ENCODE data around the gene MYOZ3.

MYOZ3 gene, protein sequence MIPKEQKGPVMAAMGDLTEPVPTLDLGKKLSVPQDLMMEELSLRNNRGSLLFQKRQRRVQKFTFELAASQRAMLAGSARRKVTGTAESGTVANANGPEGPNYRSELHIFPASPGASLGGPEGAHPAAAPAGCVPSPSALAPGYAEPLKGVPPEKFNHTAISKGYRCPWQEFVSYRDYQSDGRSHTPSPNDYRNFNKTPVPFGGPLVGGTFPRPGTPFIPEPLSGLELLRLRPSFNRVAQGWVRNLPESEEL

DNA sequence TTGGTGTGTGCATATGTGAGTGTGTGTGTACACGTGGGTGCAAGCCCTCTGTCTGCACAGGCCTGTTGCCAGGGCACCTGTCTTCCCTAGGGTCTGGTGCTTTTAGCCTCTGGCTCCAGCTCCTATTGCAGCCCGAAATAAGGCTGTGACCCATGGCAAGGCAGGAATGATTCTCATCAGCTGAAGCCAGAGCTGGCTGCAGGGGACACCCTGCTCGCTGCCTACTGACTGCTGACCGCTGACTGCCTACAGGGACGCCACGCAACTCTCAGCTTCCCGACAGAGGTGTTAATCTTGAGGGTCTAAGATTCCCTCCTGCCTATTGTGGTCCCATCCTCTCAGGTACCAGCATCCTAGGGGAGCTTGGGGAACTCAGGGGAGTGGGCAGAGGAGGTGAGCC is at the start of gene MYOZ3:
Gene MYOZ3 (plus strand): TSS at position 166 of the 400 bp plus-strand sequence. CDS start 1,691 bp downstream, outside the sequence.
- no peak for DNase-seq

DNA sequence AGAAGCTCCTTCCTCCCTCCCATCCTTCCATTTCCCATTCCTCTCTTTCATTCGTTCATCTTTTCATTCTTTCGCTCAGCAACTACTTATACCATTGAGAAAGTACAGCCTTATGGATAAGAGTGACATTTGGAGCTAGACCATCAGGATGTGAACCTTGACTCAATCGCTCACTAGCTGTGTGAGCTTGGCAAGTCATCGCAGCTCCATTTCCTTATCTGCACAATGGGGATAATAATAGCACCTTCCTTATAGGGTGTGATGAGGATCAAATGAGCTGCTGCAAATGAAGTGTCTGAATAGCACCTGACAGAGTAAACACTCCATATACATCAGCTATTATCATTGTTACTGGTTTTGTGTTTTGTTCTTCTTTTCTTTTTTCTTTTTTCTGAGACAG is 48.6 kb upstream of the MYOZ3 start:
- DNase-seq = no peak

DNA sequence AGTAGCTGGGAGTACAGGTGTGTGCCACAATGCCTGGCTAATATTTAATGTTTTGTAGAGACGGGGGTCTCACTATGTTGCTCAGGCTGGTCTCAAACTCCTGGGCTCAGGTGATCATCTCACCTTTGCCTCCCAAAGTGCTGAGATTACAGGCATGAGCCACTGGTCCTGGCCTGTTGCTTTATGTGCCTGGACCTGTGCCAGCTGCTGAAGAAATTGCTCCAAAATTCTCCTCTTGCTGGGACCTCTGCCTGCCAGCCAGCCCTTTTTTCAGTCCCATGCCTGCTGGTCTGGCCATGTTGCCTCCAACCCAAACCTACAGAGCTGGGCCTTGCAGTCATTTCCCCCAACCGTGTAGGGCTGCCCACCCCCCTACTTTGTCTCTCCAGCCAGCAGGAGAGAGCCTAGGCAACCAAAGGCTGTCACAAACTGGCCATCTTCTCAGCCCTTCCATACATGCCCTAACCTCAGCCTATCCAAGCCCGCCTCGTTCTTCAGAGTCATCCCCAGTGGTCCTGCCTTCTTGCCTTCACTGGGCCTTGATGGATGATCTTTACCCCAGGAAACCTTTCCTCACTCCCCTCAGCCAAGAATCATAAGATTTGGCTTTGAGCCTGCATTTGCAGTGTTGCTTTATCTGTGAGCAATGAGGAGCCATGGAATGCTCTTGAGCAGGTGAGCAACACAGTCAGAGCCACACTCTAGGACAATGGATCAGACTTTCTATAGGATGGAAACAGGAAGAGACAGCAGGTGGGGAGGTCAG is 48.0 kb upstream of the MYOZ3 start:
- DNase-seq = no peak

DNA sequence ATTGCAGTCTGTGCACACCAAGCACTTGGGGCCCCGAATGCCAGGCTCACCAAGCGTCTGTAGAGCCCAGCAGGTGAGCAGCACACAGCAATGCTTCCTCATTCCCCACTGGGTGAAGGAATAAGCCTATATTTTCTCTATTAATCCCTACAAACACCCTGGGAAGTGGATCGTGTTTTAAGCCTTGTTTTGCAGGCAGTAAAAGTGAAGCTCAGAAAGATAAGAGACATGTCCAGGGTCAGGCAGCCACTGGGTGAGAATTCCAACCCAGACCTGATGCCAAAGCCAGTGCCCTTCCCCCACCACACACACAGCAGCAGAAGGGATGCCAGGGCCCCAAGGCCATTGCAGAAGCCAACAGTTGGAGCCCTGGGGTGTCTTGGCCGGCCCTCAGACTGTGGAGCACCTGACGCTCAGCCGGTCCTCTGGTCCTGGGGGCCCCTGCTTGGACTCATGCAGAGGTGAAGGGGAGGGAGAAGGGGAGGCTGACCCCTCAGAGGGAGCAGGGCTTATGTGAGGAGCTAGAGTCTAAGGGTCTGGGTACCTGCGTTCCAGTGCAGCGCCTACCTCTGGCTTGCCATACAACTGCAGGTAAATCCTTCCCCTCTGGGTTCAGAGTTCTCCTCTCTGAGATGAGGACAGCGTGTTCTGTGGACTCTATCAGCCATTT is 46.9 kb upstream of the MYOZ3 start:
- DNase-seq = no peak

DNA sequence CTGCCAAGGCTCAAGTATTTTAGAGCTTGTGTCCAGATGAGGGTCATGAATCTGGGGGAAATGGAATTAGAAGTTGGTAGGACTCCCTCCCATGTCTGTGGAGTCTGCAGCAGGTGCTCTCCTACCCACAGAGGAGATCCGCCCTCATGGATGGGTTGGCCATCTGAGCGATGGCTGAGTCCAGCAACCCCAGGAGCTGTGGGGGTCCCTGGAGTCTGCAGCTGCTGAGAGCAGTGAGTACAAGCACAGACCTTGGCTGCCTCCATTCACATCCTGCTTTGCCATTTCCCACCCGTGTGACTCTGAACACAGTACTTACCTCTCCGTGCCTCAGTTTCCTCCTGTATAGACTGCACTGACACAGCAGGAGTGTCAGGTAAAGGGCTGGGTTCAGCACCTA is 46.4 kb upstream of the MYOZ3 start:
- no peak for DNase-seq

DNA sequence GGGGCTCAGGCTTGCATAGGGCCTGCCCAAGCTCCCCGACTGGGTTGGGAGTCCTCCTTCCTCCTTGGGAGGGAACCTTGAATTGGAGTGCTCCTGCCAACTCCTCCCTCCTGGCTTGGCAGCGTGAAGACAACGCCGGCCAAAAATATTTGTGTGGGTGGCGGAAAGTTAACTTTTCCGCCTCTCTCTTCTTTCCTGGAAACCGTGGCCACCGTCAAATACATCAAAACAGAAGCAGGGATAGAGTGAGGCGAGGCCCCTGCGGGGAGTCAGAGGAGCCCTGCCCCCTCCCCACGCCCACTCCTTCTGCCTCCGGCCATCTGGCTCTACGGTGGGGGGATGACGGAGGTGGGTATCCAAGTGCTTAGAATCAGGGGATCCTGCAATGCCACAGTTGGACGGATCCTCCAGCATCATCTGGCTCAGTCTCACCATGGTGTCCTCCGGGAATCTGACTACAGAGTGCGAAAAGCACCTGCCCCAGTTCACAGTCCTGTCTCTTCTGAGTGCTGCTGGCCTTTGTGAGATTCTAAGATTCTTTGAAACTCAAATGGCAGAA is 45.8 kb upstream of the MYOZ3 start:
- no peak for DNase-seq

DNA sequence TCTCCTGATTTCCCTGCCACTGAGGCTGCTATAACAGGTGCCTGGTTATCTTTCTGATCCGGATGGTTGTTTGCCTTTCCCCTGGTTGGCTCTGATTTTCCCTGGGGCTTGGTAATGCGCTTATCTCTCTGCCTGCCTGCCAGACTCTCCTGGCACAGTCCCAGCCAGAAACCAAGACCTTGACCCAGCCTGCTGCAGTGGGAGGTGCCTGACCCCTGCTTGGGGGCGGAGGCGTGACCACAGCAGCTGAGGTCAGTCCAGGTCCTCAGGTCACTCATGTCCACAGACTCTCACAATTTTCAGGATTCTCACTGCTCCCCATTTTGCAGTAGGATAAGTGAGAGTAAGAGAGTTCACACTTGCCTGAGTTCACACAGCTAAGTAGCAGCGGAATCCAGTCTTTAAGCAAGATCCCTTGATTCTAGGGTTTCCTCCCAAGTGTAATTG is 45.0 kb upstream of the MYOZ3 start:
- DNase-seq = no peak

DNA sequence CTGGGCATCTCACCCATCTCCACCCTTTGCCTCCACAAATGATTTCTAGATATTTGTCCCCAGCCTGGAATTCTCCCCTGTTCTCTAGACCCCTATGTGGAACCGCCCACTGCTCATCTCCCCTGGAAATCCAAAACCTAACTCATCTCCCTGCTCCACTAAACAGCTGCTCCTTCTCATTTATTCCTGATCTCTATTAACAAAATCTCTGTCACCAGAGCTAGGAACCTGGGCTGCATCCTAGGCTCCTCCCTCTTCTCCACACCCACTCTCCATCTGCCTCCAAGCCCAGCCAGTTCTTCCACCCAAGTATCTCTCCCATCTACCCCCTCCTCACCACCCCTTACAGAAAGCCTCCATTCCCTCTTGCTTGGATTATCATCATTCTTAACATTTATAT is 44.5 kb upstream of the MYOZ3 start:
- DNase-seq = no peak

DNA sequence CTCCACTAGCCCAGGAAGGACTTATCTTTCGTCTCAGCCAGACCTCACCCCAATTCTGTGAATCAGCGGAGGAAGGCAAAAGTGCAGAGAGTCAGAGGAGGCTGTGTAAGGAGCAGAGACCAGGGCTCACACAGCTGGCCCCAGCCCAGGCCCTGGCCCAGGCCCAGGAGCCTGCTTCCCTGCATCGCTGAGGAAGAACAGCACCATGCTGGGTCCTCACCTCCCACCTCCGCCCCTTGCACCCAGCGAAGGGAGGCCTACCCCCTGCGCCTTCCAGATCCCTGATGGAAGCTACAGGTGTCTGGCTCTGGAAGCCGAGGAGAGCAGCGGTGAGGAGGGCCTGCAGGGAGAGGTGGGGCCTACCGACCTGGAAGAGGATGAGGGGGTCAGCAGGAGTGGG is 42.9 kb upstream of the MYOZ3 start:
- no peak for DNase-seq

DNA sequence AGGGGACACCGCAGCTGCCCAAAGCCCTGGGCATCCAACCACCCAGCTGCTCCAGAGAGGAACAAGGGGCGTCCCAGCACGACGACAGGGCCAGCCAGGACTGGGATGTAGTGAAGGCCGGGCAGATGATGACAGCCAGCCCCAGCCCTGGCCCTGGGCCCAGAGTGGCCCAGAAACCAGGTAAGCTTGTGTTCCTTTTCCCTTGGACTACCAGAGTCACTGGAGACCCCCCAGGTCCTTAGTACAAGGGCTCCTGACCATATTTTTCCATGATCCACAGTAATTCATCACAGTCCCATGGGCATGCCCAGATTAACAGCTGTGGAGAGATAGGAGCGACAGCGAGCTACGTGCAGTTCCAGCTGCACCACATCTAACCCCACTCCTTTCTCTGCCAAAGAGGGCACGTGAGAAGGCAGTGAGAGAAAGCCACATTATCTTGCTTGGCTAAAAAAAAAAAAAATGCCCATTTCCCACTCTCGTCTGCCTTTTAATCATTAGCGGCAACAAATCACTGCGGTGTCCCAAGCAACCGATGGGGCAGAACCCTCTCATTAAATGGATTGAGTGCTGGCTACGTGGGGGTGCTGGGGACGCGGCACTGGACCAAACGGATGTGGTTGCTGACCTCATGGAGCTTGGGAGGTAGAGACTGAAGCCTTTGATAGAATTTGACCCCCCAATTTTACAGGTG is 42.3 kb upstream of the MYOZ3 start:
- no peak for DNase-seq

DNA sequence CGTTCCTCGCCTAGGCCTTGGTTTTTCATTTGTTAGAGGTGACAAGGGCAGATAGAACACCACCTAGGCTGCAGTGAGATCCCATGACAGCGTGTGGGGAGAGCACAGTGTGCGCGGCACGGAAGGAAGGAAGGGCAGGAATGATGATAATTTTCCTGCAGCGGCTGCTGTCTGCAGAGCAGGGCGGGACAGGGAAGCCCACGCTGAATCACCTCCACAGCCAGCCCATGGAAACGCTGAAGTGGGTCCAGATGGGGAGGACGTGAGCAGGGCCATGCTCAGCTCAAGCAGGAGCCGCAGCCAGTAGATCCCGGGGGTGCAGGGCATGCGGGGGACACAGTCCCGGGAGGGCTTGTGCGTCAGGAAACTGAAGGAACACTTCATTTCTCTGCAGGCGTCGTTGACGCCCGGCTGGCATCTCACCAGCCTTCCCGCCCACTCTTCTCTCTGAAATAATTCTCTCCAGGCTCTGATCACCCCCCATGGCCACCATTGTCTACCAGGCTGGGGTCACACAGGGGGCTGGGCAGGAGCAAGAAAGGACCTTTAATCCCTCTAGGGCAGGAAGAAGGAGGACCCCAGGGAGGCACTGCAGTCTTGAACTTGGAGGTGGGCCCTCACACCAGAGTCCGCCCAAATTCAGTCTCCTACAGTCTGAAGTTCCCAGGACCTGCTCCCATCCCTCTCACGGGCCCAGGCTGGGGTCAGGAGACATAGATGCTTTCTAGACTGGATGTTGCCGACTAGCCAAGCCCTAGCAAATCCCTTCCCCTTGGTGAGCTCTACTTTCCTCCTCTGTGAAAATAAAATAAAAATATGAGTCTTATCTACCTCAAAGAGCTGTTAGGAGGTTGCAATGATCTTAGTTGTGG is 41.5 kb upstream of the MYOZ3 start:
- DNase-seq = no peak

DNA sequence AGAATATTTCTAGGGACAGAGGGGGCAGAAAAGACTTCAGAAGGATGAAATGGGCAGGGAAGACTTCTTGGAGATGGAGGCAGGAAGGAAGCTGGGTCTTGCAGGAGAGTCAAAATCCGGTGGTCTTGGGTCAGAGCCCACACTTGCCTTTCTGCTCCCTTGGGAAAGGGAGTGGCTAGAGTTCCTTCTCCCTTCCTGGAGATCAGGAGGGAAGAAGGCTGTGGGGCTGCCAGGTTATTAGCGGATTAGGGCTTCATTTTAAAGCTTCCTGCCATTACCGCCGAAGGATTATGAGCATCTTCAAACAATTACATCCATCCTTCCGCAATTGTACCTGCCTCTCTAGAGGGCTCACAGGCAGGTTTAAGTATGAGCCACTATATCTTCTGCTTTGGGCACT is 39.8 kb upstream of the MYOZ3 start:
- DNase-seq = no peak

DNA sequence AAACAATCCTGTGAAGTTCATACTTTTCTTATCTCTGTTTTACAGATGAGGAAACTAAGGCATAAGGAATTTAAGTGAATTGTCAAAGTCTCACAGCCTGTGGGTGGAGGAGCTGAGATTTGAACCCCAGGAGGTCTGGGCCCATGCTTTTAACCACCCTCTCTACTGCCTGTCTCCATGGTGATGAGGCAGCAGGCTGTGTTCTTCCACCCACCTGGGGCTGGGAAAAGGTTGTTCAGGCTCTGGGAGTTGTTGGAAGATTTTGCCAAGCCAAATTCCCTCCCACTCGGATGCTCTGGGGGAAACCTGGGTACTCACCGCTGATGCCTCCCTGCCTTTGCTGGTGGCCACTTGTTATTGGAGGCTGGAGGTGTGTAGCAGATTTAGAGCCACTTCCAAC is 38.9 kb upstream of the MYOZ3 start:
- no peak for DNase-seq

DNA sequence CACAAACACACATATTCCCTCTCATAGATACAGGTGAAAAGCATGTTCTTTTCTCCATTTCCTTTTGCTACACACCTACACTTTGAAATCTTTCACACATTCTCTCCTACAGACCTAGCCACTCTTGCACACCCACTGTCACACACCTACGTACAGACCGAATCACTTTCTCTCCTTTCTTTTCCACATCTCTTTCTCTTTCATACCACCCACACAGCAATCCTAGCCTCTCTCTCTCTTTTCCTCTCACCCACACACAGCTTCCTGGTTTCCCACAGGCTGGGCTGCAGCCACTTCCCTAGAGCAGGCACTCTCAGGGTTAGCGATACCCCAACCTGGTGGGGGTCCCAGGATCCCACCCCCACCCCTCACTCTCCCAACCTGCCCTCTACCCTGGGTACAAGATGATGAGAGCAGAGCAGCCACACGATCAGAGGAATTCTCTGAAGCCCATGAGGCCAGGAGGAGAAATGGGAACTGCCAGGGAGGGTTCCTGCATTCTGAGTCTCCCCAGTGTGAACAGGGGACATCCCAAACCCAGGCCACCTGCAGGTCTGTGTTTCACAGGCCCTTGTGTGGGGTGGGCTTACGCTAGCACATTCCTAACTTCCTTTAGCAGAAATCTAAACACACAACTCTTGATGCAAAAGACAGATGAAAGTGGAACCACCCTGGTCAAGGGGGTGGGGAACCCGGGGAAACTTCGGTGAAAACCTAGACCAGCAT is 37.7 kb upstream of the MYOZ3 start:
- no peak for DNase-seq

DNA sequence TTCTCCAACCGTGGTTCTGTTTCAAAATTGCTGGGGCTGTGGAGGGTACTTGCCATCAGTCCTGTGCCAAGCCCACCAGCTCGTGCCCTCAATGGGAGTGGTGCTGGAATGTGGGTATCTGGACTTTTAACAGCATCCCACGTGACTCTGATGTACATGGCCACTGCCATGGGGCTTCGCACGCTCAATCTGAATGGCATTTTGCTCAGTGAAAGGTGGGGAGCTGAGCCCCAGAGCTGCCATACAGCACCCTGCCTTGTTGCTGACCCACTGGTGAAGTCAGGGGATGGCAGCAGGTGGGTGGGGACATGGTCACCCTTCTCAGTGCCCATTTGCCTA is 37.2 kb upstream of the MYOZ3 start:
- DNase-seq = no peak

DNA sequence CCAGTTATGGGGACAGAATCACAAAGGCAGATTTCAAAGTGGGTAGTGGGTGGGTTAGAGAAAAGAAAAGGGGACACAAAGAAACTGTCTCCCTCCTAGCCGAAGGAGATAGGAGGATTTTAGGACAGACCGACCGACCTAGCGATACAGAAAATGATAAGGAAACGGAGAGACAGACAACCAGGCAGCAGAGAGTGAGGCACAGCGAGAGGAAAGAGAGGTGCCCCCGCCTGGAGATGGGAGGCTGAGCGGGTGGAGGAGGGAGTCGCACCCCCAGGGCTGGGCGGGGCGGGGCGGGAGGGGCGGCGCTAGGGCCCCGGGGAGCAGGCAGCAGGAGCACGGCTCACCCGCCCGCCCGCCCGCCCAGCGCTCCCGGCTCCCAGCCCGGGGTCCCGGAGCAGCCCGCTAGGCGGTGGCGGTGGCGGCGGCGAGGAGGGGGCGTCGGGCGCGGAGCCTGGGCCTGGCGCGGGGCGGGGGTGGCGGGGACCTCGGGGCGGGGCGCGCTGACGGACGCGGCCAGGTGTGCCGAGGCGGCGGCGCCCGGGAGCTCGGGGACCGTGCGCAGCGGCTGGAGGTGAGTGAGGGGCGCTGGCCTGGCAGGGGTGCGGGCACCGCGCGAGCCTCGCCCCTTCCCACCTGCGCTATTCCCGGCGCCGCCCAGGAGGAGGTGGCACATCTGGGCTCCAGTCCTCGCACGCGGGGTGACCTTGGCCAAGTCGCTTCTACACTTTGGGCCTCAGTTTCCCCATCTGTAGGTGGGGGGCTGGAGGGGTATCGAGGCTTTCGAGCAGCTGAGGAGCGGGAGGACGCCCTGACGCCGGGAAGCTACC is 36.5 kb upstream of the MYOZ3 start:
- DNase-seq = peak; percentile 22

DNA sequence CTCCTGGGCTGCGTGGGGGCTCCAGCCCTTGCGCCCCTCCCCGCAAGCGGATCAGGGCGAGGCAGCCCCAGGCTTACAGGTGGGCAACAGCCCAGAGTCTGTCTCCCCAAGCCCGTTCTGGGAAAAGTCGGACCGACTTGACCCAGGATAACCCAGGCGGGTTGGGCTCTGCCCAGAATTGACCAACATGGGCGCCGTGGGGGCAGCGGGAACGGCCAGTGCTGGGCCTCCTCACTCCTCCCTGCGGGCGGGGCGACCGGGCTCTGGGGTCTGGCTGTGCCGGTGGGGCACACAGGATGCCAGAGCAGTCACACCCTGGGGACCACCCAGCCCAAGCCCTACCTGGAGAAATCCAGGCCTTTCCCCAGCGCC is 35.9 kb upstream of the MYOZ3 start:
- DNase-seq = no peak

DNA sequence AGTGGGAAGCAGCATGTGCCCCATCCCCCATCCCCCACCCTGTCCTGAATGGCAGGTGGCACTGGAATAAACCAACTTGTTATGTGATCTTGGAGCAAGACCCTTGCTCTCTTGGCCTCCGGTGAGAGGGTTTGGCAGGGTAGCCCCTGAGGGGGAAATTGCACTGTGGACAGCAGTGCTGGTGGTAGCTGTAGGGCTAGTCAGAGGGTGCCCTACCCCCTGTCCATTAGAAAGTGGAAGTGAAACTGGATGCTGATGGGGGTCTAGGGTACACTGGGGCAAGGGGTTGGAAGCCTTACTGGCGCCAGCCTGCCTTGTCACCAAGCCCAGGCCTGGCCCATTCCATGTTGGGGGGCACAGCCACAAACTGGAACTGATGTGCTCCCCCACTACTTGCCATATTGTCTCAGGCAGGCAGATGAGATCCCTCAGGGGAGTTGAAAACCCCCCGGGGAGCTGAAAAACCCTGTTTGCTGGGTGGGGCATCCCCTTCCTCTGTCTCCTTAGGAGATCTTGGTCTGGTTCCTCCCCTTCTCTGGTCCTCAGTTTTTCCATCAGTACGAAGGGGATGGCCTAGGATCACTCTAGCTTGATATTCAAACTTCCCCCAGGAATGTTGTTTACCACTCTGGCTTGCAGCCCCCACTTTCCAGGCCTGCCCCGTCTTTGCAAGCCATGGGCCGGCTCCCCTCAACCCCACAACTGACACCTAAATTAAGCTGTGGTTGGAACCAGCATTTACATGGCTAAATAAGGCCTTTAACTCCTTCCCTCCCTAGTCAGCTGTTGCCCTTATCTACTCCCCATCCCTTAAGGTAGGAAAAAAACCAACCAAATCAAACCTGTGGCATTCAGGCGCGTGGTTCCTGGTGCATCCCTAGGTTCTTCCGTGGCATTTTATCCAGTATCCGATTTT is 35.0 kb upstream of the MYOZ3 start:
- DNase-seq = no peak

DNA sequence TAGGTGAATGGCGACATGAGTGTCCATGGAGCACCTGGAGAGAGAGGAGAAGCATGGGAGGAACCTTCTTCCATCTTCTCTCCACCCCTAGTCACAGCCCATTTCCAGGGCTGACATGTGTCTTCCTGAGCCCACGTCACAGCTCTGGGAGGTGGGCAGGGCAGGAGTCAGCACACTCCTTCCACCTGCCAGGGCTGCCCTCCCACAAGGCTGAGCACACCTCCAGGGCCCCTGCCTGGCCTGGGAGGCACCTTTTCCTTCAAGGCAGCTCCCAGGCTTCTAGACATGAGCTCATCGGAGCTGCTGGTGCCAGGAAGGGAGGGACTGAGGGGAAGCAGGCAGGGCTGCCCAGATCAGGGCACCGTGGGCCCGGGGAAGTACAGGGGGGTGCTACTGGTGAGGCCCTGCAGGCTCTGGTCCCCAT is 34.2 kb upstream of the MYOZ3 start:
- no peak for DNase-seq

All from activated CD8-positive, alpha-beta memory T cell treated with anti-CD3 and anti-CD28 coated beads, Interleukin-2, amount 50 U/mL, for 4 hours (primary cell).